ENCODE results near the gene FRK.
"Not testable (repeated sequence)": the region's sequence is repeated elsewhere in the genome, so short reads cannot be mapped to it uniquely, and the experiment has no call there.

FRK gene, protein sequence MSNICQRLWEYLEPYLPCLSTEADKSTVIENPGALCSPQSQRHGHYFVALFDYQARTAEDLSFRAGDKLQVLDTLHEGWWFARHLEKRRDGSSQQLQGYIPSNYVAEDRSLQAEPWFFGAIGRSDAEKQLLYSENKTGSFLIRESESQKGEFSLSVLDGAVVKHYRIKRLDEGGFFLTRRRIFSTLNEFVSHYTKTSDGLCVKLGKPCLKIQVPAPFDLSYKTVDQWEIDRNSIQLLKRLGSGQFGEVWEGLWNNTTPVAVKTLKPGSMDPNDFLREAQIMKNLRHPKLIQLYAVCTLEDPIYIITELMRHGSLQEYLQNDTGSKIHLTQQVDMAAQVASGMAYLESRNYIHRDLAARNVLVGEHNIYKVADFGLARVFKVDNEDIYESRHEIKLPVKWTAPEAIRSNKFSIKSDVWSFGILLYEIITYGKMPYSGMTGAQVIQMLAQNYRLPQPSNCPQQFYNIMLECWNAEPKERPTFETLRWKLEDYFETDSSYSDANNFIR

DNA sequence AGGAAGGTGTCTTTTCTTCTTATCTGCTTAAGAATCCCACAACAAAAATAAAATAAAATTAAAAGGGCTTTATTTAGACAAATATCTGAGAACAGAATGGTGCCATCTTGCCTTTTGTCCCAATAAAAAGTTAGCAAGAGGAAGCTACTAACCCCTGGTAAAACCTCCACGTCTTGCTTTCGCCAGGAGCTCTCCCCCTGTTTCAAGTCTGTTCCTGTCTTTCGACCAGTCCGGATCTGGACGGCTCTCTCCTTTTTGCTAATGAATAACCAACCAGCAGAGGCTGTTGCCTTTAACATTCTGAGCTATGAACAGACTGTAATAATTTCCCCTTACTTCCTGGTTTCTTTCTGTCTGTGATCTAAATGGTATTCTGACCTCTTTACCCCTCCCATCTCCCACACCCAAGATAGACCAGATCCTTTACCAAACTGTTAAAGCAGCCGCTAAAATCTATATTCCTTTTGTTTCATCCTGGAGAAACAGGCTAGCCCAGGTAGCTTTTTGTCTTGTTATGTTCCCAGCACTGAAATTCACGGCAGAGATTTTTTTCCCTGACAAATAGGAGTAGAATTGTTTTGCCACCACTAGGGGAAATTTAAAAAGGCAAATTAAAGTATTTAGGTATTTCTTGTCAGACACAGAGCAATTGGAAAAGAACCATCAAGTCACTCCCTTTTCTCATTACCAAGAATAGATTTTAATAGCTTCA, at the start of gene FRK:
TSS of gene FRK (minus strand) at position 320 of the 712 bp plus-strand sequence. CDS start 580 bp downstream, outside the sequence.
- peak; percentile 66 for FAIRE-seq

DNA sequence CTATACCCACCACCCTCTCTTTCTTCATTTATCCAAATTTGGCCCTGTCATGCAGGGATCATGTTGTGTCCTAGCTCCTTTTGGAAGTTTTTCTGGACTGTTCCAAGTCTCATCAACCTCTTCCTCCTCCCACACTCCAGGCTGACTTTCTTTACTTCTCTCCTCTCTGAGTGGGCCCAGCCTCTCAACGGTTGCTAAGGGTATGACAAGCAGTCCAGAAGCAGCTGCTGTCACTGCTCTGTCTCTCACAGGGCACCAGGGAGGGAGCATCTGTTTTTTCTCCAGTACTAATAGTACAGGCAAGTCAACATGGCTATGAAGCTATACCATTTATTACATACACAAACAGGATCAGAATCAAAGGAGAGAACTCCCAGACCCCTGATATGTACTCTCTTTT, 48.1 kb upstream of the FRK start:
- FAIRE-seq: no peak

GRCh38 chr6:116106146-116106545, 45.5 kb upstream of the FRK start:
- FAIRE-seq: no peak

DNA sequence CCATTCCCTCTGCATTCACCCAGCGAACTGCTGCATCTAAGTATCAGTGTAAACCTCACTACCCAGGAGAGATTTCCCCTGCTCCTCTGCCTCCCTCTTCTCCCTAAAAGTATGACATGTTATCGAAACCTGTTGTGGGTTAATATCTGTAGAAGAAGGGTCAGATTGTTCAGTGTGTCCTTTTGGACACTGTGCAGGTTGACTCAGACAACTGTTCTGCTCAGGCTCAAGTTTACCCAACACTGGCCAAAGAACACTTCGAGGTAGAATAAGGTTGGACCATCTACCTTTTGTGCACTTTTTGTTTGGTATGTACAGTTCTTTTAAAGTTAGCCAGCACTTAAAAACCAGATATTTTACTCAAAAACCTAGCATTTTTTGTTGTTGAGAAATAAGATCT, 44.6 kb upstream of the FRK start:
- no peak for FAIRE-seq

GRCh38 chr6:116104636-116105035, 43.9 kb upstream of the FRK start:
- no peak for FAIRE-seq

GRCh38 chr6:116102873-116103272, 42.2 kb upstream of the FRK start:
- FAIRE-seq: no peak

- no peak for FAIRE-seq
These were observed 41.1 kb upstream of the FRK start for GRCh38 chr6:116101790-116102189.

- no peak for FAIRE-seq
These were observed 40.6 kb upstream of the FRK start for GRCh38 chr6:116101302-116101718.

- FAIRE-seq: no peak
These were observed 40.0 kb upstream of the FRK start, which contains the start of gene NT5DC1 for GRCh38 chr6:116100419-116101301. Gene NT5DC1 (plus strand): TSS chr6:116100853. CDS start chr6:116100931, 78 bp downstream.

GRCh38 chr6:116099036-116099435, 38.3 kb upstream of the FRK start:
- FAIRE-seq: no peak

DNA sequence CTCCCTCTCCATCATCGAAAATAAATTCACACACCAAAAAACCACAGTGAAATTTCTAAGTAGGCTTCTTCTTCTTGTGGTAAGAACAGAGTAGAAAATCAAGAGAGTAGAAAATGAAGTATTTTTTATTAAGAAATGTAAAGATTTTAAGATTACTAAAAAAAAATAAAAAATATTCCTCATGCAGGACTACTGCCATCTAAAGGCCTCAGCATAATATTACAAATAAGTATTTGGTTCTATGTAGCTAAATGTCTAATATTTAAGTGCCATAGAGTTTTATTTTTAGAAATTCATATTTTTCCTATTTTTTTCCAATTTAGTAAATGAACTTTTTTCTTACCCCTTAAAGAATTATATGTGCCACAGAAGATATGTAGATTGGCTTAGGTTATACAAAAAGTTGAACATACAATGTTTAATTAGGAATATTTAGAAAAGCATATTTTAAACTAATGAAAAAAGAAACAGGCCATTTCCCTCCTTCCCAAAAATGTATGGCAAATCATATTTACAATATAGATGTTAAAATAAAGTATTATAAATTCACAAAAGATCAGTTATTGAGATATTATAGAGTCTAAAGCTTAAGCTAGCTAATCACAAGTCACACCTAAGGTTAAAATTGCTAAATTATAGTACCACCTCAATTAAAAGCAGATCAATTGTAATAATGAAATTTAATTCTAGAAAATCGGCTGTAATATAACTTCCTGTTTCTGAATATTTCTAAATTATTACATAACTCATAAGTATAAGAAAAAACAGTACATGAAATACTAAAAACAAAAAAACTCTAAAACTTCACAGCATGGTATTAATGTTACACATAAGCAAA, 36.5 kb upstream of the FRK start:
- no peak for FAIRE-seq

DNA sequence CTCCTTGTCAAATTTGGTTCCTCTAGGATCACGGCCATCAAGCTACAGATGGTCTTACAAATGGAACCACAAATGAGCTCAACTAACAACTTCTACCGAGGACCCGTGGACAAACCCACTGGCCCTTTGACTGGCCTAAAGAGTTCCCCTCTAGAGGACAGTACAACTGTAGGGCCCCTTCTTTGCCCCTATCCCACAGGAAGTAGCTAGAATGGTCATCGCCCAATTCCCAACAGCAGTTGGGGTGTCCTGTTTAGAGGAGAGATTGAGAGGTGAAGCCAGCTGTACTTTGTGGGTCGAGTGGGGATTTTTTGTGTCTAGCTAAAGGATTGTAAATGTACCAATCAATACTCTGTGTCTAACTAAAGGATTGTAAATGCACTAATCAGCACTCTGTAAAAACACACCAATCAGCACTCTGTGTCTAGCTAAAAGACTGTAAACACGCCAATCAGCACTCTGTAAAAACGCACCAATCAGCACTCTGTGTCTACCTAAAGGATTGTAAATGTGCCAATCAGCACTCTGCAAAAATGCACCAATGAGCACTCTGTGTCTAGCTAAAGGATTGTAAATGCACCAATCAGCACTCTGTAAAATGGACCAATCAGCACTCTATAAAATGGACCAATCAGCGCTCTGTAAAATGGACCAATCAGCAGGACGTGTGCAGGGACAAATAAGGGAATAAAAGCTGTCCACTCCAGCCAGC, 35.5 kb upstream of the FRK start:
- FAIRE-seq: not testable (repeated sequence)

DNA sequence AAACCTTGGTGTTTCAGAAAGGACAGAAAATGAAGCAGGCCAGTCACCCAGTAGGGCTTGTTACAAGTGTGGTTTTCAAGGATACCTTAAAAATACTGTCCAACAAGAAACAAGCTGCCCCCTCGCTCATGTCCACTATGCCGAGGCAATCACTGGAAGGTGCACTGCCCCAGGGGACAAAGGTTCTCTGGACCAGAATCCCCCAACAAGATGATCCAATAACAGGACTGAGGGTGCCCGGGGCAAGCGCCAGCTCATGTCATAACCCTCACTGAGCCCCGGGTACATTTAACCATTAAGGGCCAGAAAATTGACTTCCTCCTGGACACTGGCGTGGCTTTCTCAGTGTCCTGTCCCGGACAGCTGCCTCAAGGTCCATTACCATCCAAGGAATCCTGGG, 33.4 kb upstream of the FRK start:
- no peak for FAIRE-seq

DNA sequence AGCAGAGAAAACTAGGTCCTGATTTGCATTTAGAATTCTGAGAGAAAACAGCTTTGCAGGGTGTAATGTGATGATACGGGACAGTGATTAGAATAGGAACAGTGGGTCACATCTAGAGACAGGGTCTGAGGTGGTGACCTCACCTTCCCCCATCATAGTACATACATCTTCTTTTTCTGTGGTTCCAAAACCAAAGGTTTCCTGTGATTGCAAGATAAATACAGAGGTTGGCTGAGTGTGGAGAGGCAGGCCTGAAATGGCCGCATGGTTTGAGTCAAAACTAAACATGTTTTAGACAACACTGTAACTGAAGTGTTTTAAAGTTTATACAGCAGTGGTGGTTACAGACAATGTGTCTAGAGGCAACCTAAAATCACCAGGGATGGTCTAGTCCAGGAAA, 29.6 kb upstream of the FRK start:
- FAIRE-seq: no peak

DNA sequence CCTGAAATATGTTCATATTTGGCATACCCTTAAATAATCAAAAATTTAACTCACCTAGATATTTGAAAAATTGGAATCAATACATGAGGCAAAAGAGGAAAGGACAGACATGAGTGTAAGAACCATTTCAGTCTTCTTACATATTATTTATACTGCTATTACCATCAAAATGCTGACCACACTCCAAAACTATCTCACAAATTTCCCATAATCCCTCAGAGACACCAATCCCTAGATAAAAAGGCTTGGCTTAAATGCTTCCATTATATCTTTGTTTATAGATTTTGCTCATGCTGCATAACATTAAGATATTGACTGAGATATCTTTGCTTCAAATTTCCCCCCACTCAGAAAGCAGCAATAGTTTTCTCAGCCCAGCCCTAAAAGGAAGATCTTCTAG, 28.3 kb upstream of the FRK start:
- no peak for FAIRE-seq

DNA sequence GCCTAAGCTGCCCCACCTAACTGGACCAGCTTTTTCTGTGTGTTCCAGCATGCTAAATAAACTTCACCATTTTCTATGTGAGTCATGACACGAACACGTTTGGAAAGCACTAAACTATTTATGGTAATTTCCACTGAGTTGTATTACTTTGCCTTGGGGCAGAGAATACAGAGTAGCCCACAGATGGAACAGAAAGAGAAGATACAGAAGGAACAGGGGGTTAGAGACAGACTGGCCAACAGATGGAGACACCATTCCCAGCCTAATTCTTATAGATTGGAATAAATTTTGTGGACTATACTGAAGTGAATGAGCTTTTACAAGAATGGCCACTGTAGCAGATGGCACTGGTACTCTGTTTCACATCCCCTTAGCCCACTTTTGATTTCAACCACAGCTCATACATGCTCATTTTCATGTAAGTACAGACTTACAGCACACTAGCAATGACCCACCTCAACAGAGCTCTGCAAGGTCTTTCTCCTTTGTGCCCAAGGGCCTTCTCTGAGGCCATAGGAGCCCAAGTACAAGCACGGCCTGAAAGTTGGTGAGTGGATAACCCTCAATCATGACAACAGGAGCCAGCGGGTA, 26.8 kb upstream of the FRK start:
- no peak for FAIRE-seq

DNA sequence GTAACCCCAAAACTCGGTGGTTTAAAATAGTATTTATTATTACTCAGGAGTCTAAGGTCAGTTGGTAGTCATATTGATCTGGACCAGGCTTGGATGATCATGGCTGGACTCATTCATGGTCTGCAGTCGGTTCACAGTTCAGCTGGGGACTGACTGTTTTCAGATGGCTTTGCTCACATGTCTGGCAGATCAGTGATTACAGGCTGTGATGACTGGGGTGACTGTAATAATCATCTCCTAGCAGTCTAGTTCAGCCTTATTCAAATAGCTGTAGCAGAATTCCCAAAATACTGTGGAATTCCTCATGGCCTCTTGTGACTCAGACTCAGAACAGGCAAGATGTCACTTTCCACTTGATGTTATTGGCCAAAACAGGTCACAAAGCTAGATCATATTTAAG, 23.6 kb upstream of the FRK start:
- FAIRE-seq: no peak

DNA sequence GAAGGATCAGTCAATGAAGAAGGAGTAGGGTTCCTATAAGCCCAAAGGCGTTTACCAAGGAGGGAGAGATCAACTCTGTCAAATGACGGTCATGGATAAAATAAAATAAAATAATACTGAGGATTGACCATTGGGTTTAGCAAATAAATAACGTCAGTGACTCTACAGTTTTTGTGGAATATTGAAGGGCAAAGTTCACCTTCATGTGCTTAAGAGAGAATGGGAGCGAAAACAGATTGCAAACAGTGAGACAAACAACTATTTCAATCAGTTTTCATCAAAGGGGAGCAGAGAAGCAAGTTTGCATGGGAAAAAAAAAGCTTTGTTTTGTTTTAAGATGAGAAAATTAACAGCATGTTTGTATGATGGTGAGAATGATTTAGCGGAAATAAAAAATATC, 22.4 kb upstream of the FRK start:
- no peak for FAIRE-seq

- FAIRE-seq: no peak
These were observed 18.3 kb upstream of the FRK start for GRCh38 chr6:116078945-116079344.

- FAIRE-seq: no peak
These were observed 17.8 kb upstream of the FRK start for GRCh38 chr6:116078522-116078921.

Data from colon (tissue), 2 donors.